SK-N-SH (cell line): ENCODE measurements around the gene SIGLEC1. TPM values are rescaled to one million over a fixed set of nuclear protein-coding genes. Genes with fewer than 3 reads are reported as not detected.

Source experiments
- CTCF ChIA-PET: fragments of 300-600, 350-600 bp; formaldehyde crosslinking; extraction: SDS; loops from one replicate; lab custom pipeline; 2021; lab: Yijun Ruan, JAX
- POLR2A ChIA-PET: fragments of 350-600 bp; sonication (Branson Sonifier 250); formaldehyde crosslinking; extraction: SDS; loops from one replicate; lab custom pipeline; 2020; ENCODE audit warnings: antibody characterized with exemption, inconsistent platforms; lab: Yijun Ruan, JAX
- DNase-seq: peaks from one replicate; pipeline ENCODE4 v3.0.0; 2012
- H2AFZ ChIP-seq: fragments of 200-600 bp; sonication (generic); 2 replicates; pipeline ENCODE4 v1.8.1; 2016; ENCODE audit warnings: antibody characterized with exemption, mild to moderate bottlenecking, low read depth
- H3F3A ChIP-seq: fragments of 200-600 bp; sonication (generic); replicated peaks from 2 replicates; pipeline ENCODE3; 2016; ENCODE audit warnings: antibody characterized with exemption, mild to moderate bottlenecking; ENCODE audit not compliant: insufficient read depth
- H3K27ac ChIP-seq, 2 experiments: fragments of 200-500 bp in 1 of 2; fragments of 200-600 bp in 1 of 2; sonication (Bioruptor generic) in 1 of 2; sonication (generic), shearing (Covaris generic) in 1 of 2; 2 replicates each; pipeline versions ENCODE4 v1.5.1 to v1.6.1; 2014 to 2016; ENCODE audit warnings: low read depth in 2 of 2, inconsistent platforms in 1 of 2, low read length in 1 of 2, mild to moderate bottlenecking in 1 of 2, mixed read lengths in 1 of 2
- H3K27me3 ChIP-seq: fragments of 200-600 bp; sonication (generic), shearing (Covaris generic); 2 replicates; pipeline ENCODE4 v1.6.1; 2016; ENCODE audit warnings: mixed run types; ENCODE audit not compliant: insufficient read depth
- H3K36me3 ChIP-seq, 2 experiments: fragments of 200-500 bp in 1 of 2; fragments of 200-600 bp in 1 of 2; sonication (Bioruptor generic) in 1 of 2; sonication (generic) in 1 of 2; replicated peaks in 1 of 2; 2 replicates each; pipeline versions ENCODE3 to v1.5.1; 2014 to 2016; ENCODE audit warnings: low read length in 1 of 2, mild to moderate bottlenecking in 1 of 2; ENCODE audit not compliant: insufficient read depth in 2 of 2, control insufficient read depth in 1 of 2
- H3K4me1 ChIP-seq, 2 experiments: fragments of 200-500 bp in 1 of 2; fragments of 200-600 bp in 1 of 2; sonication (Bioruptor generic) in 1 of 2; sonication (generic), shearing (Covaris generic) in 1 of 2; 2 replicates each; pipeline versions ENCODE4 v1.5.1 to v1.6.1; 2014 to 2016; ENCODE audit warnings: low read depth in 1 of 2, low read length in 1 of 2, mixed run types in 1 of 2; ENCODE audit not compliant: insufficient read depth in 2 of 2, control insufficient read depth in 1 of 2
- H3K4me2 ChIP-seq: fragments of 200-600 bp; sonication (generic), shearing (Covaris generic); 2 replicates; pipeline ENCODE4 v1.6.1; 2017; ENCODE audit warnings: mixed run types
- H3K4me3 ChIP-seq, 2 experiments: fragments of 200-500 bp in 1 of 2; fragments of 200-600 bp in 1 of 2; sonication (Bioruptor generic) in 1 of 2; sonication (generic), shearing (Covaris generic) in 1 of 2; 2 replicates each; pipeline versions ENCODE4 v1.5.1 to v1.8.1; 2014 to 2016; ENCODE audit warnings: low read depth in 2 of 2, inconsistent platforms in 1 of 2, low read length in 1 of 2, mild to moderate bottlenecking in 1 of 2, mixed read lengths in 1 of 2, moderate library complexity in 1 of 2
- H3K79me2 ChIP-seq: fragments of 200-600 bp; sonication (generic); 2 replicates; pipeline ENCODE4 v1.8.1; 2017; ENCODE audit warnings: mild to moderate bottlenecking; ENCODE audit not compliant: insufficient read depth
- H3K9ac ChIP-seq: fragments of 200-600 bp; sonication (generic); 2 replicates; pipeline ENCODE4 v1.6.1; 2017; ENCODE audit warnings: mixed run types
- H3K9me2 ChIP-seq: fragments of 200-600 bp; sonication (generic); 2 replicates; pipeline ENCODE4 v1.6.1; 2017; ENCODE audit warnings: mixed run types
- H3K9me3 ChIP-seq: fragments of 200-600 bp; sonication (generic); 2 replicates; pipeline ENCODE4 v1.6.1; 2017; ENCODE audit warnings: mixed run types, mild to moderate bottlenecking, moderate library complexity
- H4K20me1 ChIP-seq: fragments of 200-600 bp; sonication (generic); 2 replicates; pipeline ENCODE4 v1.6.1; 2017; ENCODE audit warnings: mild to moderate bottlenecking, mixed run types; ENCODE audit not compliant: insufficient read depth
- CTCF ChIP-seq: fragments of 200-600 bp; sonication (generic); IDR thresholded peaks from 2 replicates; pipeline ENCODE4 v1.6.1; 2017; ENCODE audit warnings: antibody characterized with exemption, mild to moderate bottlenecking, moderate library complexity
- ELF1 ChIP-seq: IDR thresholded peaks from 2 replicates; pipeline ENCODE4 v1.4.0; 2012
- EP300 ChIP-seq, 2 experiments: IDR thresholded peaks; 2 replicates each; pipeline versions ENCODE4 v1.4.0 to v1.6.1; 2012; ENCODE audit warnings: borderline replicate concordance in 1 of 2, low read depth in 1 of 2, low read length in 1 of 2
- FOSL2 ChIP-seq: IDR thresholded peaks from 2 replicates; pipeline ENCODE4 v1.4.0; 2012; ENCODE audit warnings: low read depth, mild to moderate bottlenecking, moderate library complexity, borderline replicate concordance
- FOXJ3 ChIP-seq: sonication (generic); formaldehyde crosslinking; IDR thresholded peaks from 2 replicates; pipeline ENCODE4 v1.5.1; 2020; ENCODE audit warnings: mild to moderate bottlenecking, missing genetic modification reagents
- FOXM1 ChIP-seq: IDR thresholded peaks from 2 replicates; pipeline ENCODE4 v1.4.0; 2012; ENCODE audit warnings: low read depth, mild to moderate bottlenecking
- GATA2 ChIP-seq: sonication (generic); formaldehyde crosslinking; IDR thresholded peaks from 2 replicates; pipeline ENCODE4 v1.5.0; 2020; ENCODE audit warnings: mild to moderate bottlenecking, missing genetic modification reagents
- IRF3 ChIP-seq: fragments of 150-350 bp; IDR thresholded peaks from 2 replicates; pipeline ENCODE4 v1.6.1; 2016; ENCODE audit warnings: mild to moderate bottlenecking, low read depth, low read length
- MEF2A ChIP-seq: IDR thresholded peaks from 2 replicates; pipeline ENCODE4 v1.4.0; 2012; ENCODE audit warnings: low read depth, borderline replicate concordance
- NRF1 ChIP-seq: IDR thresholded peaks from 2 replicates; pipeline ENCODE4 v1.6.1; 2012; ENCODE audit warnings: low read depth, mild to moderate bottlenecking, low read length
- POLR2AphosphoS5 ChIP-seq: IDR thresholded peaks from 2 replicates; pipeline ENCODE4 v1.6.1; 2012; ENCODE audit warnings: low read depth, low read length
- RCOR1 ChIP-seq: fragments of 150-350 bp; IDR thresholded peaks from 2 replicates; pipeline ENCODE4 v1.6.1; 2017; ENCODE audit warnings: antibody characterized with exemption, low read length
- RXRA ChIP-seq: IDR thresholded peaks from 2 replicates; pipeline ENCODE4 v1.4.0; 2012; ENCODE audit warnings: low read depth, mild to moderate bottlenecking, borderline replicate concordance
- SIN3A ChIP-seq: IDR thresholded peaks from 2 replicates; pipeline ENCODE4 v1.6.1; 2012; ENCODE audit warnings: low read depth, mild to moderate bottlenecking, low read length, moderate library complexity, borderline replicate concordance
- SMC3 ChIP-seq: IDR thresholded peaks from 2 replicates; pipeline ENCODE4 v1.6.1; 2012; ENCODE audit warnings: low read depth, low read length, improper control_type of control experiment
- USF1 ChIP-seq: IDR thresholded peaks from 2 replicates; pipeline ENCODE4 v1.4.0; 2012; ENCODE audit warnings: low read depth, borderline replicate concordance
- YY1 ChIP-seq: IDR thresholded peaks from 2 replicates; pipeline ENCODE4 v1.4.0; 2012; ENCODE audit warnings: low read depth, mild to moderate bottlenecking
- WGBS: methylation state at CpG from one replicate; pipeline ENCODE4 v1.1.6; 2017; ENCODE audit warnings: low lambda C conversion rate; 5-methylcytosine and 5-hydroxymethylcytosine counted together
- polyA plus RNA-seq, 3 experiments: library from polyadenylated mRNA; depleted of rRNA; stranded (reverse); fragments of >200 nt; gene quantifications; 2 replicates each; pipeline ENCODE4 v1.2.3, GENCODE V29; 2012

Gene SIGLEC1
- polyA plus RNA-seq, 1 of the 3 experiments (the other 2 are of a cell fraction), result not detected

- Histone ChIP-seq H3K9me2 (no peaks in the 10 kb centered on the region), H2AFZ (no peak overlapping the region), H3F3A (no peaks in the 10 kb centered on the region), H4K20me1 (no peaks in the 10 kb centered on the region), H3K9ac (no peak overlapping the region), H3K9me3 (no peaks in the 10 kb centered on the region), H3K36me3 (no peaks in the 10 kb centered on the region), H3K27ac (no peak overlapping the region), H3K4me2 (no peak overlapping the region), H3K4me1 (no peaks in the 10 kb centered on the region), H3K79me2 (no peaks in the 10 kb centered on the region), H3K27me3 (no peaks in the 10 kb centered on the region), H3K4me3 (no peak overlapping the region)
- CTCF ChIA-PET, result interaction anchor here (1.0 to 5.8 kb wide), 8 partner anchors 9 to 43 kb away, joined by 3 to 58 read pairs (median 6); no protein-coding TSS in a partner anchor
- POLR2A ChIA-PET, result no interaction called here
- WGBS, result no CpG with 5 or more reads among the region's 1 CpG
- TF ChIP-seq CTCF (peak; percentile 55), NRF1 (no peak), FOXM1 (no peak), GATA2 (CRISPR knock-in tag) (no peak)
- no peak for DNase-seq
Measured at GRCh38 chr20:3696200-3696599, 16.2 kb downstream of the SIGLEC1 start.

GRCh38 chr20:3694864-3695263, 17.5 kb downstream of the SIGLEC1 start:
- Histone ChIP-seq H3K36me3 (no peaks in the 10 kb centered on the region), H3F3A (no peaks in the 10 kb centered on the region), H3K4me3 (no peak overlapping the region), H3K27ac (no peak overlapping the region), H3K27me3 (no peaks in the 10 kb centered on the region), H4K20me1 (no peaks in the 10 kb centered on the region)
- DNase-seq, result no peak
- no peak for TF ChIP-seq RCOR1
- TF ChIP-seq, all 33 proteins: peak for 0
- H3K9me2 ChIP-seq, result no peaks in the 10 kb centered on the region
- no peak overlapping the region for H3K9ac ChIP-seq
- POLR2A ChIA-PET, result interaction anchor here (0.5 kb wide), 1 partner anchor 447 kb away, joined by 4 read pairs; no protein-coding TSS in a partner anchor
- no peaks in the 10 kb centered on the region for H3K9me3 ChIP-seq
- no peaks in the 10 kb centered on the region for H3K79me2 ChIP-seq
- 71% methylated on average over 4 of the region's 5 CpGs for WGBS
- H3K4me1 ChIP-seq, result no peaks in the 10 kb centered on the region
- CTCF ChIA-PET, result interaction anchor here (0.6 to 6.1 kb wide), 7 partner anchors 16 to 1815 kb away, joined by 3 to 42 read pairs (median 3); no protein-coding TSS in a partner anchor
- H3K4me2 ChIP-seq, result no peak overlapping the region
- H2AFZ ChIP-seq, result no peak overlapping the region

GRCh38 chr20:3693376-3693775, 19.0 kb downstream of the SIGLEC1 start:
- POLR2A ChIA-PET, result interaction anchor here (0.7 kb wide), 1 partner anchor 74 kb away, joined by 3 read pairs; the partner anchor contains the start of gene ADISSP
- TF ChIP-seq MEF2A (no peak), POLR2AphosphoS5 (no peak), FOXJ3 (no peak), SMC3 (no peak), YY1 (no peak), ELF1 (no peak), USF1 (no peak), GATA2 (CRISPR knock-in tag) (no peak), RXRA (no peak), EP300 (IDR thresholded peaks at IDR 0.05; ENCODE audit: borderline replicate concordance in 1 of 2, low read depth in 1 of 2, low read length in 1 of 2) (no peak), FOSL2 (no peak), SIN3A (no peak), FOXM1 (no peak), IRF3 (no peak)

More at GRCh38 chr20:3693376-3693775, 19.0 kb downstream of the SIGLEC1 start:
- Histone ChIP-seq H3K9ac (no peak overlapping the region), H3K27me3 (no peaks in the 10 kb centered on the region), H3K4me1 (no peaks in the 10 kb centered on the region), H4K20me1 (no peaks in the 10 kb centered on the region), H3K36me3 (no peaks in the 10 kb centered on the region), H3K9me3 (no peaks in the 10 kb centered on the region), H3F3A (no peaks in the 10 kb centered on the region), H3K4me2 (no peak overlapping the region), H3K9me2 (no peaks in the 10 kb centered on the region), H3K27ac (no peak overlapping the region), H3K79me2 (no peaks in the 10 kb centered on the region), H3K4me3 (no peak overlapping the region), H2AFZ (no peak overlapping the region)
- CTCF ChIA-PET, result interaction anchor here (0.7 to 6.1 kb wide), 5 partner anchors 17 to 130 kb away, joined by 3 to 42 read pairs (median 4); no protein-coding TSS in a partner anchor
- DNase-seq, result no peak
- 47% methylated on average over 4 of the region's 13 CpGs for WGBS
